K562 (cell line): ENCODE measurements around the gene TUBB1. TPM values are rescaled to one million over a fixed set of nuclear protein-coding genes. Genes with fewer than 3 reads are reported as not detected.

Experiments used
- KAT2B ChIP-seq: IDR thresholded peaks from one replicate; pipeline ENCODE4 v1.6.1; 2012; ENCODE audit warnings: low read depth, mild to moderate bottlenecking, control low read depth, inconsistent platforms, low read length, moderate library complexity
- MECOM ChIP-seq: fragments of 250-450 bp; sonication (Bioruptor Pico); IDR thresholded peaks from 2 replicates; pipeline ENCODE4 v1.8.0; 2022; ENCODE audit warnings: inconsistent platforms
- NFE2 ChIP-seq: IDR thresholded peaks from 2 replicates; pipeline ENCODE4 v1.6.1; 2014; ENCODE audit warnings: antibody characterized with exemption, low read depth
- ZFP36 ChIP-seq: fragments of 150-350 bp; IDR thresholded peaks from 2 replicates; pipeline ENCODE4 v1.6.1; 2018; ENCODE audit warnings: low read length, low read depth; ENCODE audit not compliant: partially characterized antibody
- ZNF232 ChIP-seq: sonication (generic); formaldehyde crosslinking; IDR thresholded peaks from 2 replicates; pipeline ENCODE4 v1.8.0; 2022; ENCODE audit warnings: mild to moderate bottlenecking, missing genetic modification reagents
- ZNF717 ChIP-seq: fragments of 250-450 bp; sonication (Bioruptor Pico); IDR thresholded peaks from 2 replicates; pipeline ENCODE4 v1.5.0; 2021
- polyA plus RNA-seq, 8 experiments: library from polyadenylated mRNA; depleted of rRNA in 4 of 8; stranded (reverse) in 5 of 8; unstranded in 3 of 8; fragments of >200 nt; fragmentation: Nextera tagmentation in 2 of 8; fragmentation: Illumina TruSeq in 1 of 8; extraction: Ambion mirVana in 2 of 8; extraction: Trizol in 1 of 8; gene quantifications; 2 replicates each; pipeline versions ENCODE4 v1.2.1 to v1.2.3, GENCODE V29; 2011 to 2014; ENCODE audit warnings: inconsistent platforms in 1 of 8, missing spikeins in 1 of 8
- total RNA-seq, 7 experiments: library from RNA; depleted of rRNA in 6 of 7; stranded (reverse); fragments of >200 nt in 6 of 7; fragmentation: Illumina TruSeq in 2 of 7; extraction: Trizol in 2 of 7; gene quantifications; 2 replicates each; pipeline versions ENCODE4 v1.2.1 to v1.2.3, GENCODE V29; 2011 to 2021; ENCODE audit warnings: low replicate concordance in 1 of 7
- TF ChIP-seq, protein P1 (sequence below), 3 experiments: IDR thresholded peaks in 2 of 3; conservative IDR thresholded peaks in 1 of 3; 2 replicates each; pipeline ENCODE4 v1.5.1; 2011 to 2012; ENCODE audit warnings: low read length in 3 of 3, mild to moderate bottlenecking in 3 of 3, control low read depth in 2 of 3, improper control_type of control experiment in 1 of 3, inconsistent platforms in 1 of 3, low read depth in 1 of 3, mixed read lengths in 1 of 3, moderate library complexity in 1 of 3; ENCODE audit not compliant: insufficient read depth in 2 of 3
- TF ChIP-seq, protein P2 (sequence below), 3 experiments: fragments of 200-800 bp in 1 of 3; fragments of 250-450 bp in 1 of 3; fragments of 450-650 bp in 1 of 3; sonication (Bioruptor Pico) in 1 of 3; sonication (Bioruptor generic) in 1 of 3; formaldehyde crosslinking in 1 of 3; IDR thresholded peaks; 2 replicates each; pipeline versions ENCODE4 v1.6.1 to v1.8.0; 2016 to 2022; ENCODE audit warnings: mild to moderate bottlenecking in 2 of 3, missing genetic modification characterization in 2 of 3, missing compliant biosample characterization in 1 of 3, moderate library complexity in 1 of 3
- TF ChIP-seq, protein P3 (sequence below): sonication (generic); formaldehyde crosslinking; IDR thresholded peaks from 2 replicates; pipeline ENCODE4 v1.8.0; 2023; ENCODE audit warnings: mild to moderate bottlenecking, missing genetic modification reagents
- TF ChIP-seq, protein P4 (sequence below): fragments of 450-650 bp; formaldehyde crosslinking; IDR thresholded peaks from 2 replicates; pipeline ENCODE4 v1.4.0; 2020; ENCODE audit warnings: mild to moderate bottlenecking, moderate library complexity
- TF ChIP-seq, protein P5 (sequence below): fragments of 250-450 bp; sonication (Bioruptor Pico); IDR thresholded peaks from 2 replicates; pipeline ENCODE4 v1.8.0; 2021; ENCODE audit warnings: moderate library complexity, mild to moderate bottlenecking, inconsistent platforms

TUBB1 gene
- total and polyA plus RNA-seq, 9 of the 15 experiments (the other 6 are each of a cell fraction or from before 2014, with no cell fraction given), result 1.5 to 3.9 (median 2.4) TPM

DNA sequence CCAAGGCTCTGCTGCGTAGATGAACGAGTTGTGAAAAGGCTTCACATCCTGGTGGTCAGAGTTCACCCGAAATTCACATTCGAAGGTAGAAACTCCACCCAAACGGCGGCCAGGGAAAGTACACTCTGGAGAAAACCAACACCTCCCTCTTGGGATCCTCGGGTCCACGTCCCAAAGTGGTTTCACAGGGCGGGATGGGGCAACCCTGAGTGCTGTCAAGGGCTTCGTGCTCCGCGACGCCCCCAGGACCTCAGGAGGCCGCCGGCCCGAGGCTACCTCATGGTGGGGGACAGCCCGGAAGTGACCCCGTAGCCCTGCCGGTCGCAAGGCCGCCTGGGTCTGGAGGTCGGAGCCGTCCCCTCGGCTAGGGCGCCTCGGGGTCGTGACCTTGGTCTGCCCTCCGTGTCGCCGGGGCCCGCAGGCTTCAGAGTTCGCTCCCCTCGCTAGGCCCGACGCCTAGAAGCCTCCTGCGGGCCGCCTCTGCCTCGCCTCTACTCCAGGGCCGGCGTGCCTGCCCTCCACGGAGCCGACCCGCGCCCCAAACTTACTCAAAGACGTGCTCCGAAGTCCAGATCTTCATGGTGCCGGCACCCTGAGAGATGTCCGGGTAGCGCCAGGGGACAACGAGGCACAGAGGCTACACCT is 23.0 kb downstream of the TUBB1 start, which contains the start of gene PRELID3B (continued):
- TF ChIP-seq, protein P1, sequence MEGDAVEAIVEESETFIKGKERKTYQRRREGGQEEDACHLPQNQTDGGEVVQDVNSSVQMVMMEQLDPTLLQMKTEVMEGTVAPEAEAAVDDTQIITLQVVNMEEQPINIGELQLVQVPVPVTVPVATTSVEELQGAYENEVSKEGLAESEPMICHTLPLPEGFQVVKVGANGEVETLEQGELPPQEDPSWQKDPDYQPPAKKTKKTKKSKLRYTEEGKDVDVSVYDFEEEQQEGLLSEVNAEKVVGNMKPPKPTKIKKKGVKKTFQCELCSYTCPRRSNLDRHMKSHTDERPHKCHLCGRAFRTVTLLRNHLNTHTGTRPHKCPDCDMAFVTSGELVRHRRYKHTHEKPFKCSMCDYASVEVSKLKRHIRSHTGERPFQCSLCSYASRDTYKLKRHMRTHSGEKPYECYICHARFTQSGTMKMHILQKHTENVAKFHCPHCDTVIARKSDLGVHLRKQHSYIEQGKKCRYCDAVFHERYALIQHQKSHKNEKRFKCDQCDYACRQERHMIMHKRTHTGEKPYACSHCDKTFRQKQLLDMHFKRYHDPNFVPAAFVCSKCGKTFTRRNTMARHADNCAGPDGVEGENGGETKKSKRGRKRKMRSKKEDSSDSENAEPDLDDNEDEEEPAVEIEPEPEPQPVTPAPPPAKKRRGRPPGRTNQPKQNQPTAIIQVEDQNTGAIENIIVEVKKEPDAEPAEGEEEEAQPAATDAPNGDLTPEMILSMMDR (IDR thresholded peaks at IDR 0.05 in 2 of 3, conservative IDR thresholded peaks at IDR 0.05 in 1 of 3; ENCODE audit: insufficient read depth in 2 of 3, low read depth in 1 of 3, low read length in 3 of 3), result 0 out of 6 replicates have a peak, but pooled peaks of 1 of the 3 experiments have one; percentile 6
- TF ChIP-seq KAT2B (no peak), NFE2 (no peak), ZNF717 (no peak), ZFP36 (peak; percentile 59), MECOM (CRISPR knock-in tag) (peak; percentile 45; the same call in 1 of the 2 replicates), ZNF232 (peak; percentile 91)
- TF ChIP-seq, protein P2, sequence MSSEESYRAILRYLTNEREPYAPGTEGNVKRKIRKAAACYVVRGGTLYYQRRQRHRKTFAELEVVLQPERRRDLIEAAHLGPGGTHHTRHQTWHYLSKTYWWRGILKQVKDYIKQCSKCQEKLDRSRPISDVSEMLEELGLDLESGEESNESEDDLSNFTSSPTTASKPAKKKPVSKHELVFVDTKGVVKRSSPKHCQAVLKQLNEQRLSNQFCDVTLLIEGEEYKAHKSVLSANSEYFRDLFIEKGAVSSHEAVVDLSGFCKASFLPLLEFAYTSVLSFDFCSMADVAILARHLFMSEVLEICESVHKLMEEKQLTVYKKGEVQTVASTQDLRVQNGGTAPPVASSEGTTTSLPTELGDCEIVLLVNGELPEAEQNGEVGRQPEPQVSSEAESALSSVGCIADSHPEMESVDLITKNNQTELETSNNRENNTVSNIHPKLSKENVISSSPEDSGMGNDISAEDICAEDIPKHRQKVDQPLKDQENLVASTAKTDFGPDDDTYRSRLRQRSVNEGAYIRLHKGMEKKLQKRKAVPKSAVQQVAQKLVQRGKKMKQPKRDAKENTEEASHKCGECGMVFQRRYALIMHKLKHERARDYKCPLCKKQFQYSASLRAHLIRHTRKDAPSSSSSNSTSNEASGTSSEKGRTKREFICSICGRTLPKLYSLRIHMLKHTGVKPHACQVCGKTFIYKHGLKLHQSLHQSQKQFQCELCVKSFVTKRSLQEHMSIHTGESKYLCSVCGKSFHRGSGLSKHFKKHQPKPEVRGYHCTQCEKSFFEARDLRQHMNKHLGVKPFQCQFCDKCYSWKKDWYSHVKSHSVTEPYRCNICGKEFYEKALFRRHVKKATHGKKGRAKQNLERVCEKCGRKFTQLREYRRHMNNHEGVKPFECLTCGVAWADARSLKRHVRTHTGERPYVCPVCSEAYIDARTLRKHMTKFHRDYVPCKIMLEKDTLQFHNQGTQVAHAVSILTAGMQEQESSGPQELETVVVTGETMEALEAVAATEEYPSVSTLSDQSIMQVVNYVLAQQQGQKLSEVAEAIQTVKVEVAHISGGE (CRISPR knock-in tag; IDR thresholded peaks at IDR 0.05), result peak in 1 of 3 experiments; percentile 24; a peak in 2 of 6 replicates
- TF ChIP-seq, protein P3, sequence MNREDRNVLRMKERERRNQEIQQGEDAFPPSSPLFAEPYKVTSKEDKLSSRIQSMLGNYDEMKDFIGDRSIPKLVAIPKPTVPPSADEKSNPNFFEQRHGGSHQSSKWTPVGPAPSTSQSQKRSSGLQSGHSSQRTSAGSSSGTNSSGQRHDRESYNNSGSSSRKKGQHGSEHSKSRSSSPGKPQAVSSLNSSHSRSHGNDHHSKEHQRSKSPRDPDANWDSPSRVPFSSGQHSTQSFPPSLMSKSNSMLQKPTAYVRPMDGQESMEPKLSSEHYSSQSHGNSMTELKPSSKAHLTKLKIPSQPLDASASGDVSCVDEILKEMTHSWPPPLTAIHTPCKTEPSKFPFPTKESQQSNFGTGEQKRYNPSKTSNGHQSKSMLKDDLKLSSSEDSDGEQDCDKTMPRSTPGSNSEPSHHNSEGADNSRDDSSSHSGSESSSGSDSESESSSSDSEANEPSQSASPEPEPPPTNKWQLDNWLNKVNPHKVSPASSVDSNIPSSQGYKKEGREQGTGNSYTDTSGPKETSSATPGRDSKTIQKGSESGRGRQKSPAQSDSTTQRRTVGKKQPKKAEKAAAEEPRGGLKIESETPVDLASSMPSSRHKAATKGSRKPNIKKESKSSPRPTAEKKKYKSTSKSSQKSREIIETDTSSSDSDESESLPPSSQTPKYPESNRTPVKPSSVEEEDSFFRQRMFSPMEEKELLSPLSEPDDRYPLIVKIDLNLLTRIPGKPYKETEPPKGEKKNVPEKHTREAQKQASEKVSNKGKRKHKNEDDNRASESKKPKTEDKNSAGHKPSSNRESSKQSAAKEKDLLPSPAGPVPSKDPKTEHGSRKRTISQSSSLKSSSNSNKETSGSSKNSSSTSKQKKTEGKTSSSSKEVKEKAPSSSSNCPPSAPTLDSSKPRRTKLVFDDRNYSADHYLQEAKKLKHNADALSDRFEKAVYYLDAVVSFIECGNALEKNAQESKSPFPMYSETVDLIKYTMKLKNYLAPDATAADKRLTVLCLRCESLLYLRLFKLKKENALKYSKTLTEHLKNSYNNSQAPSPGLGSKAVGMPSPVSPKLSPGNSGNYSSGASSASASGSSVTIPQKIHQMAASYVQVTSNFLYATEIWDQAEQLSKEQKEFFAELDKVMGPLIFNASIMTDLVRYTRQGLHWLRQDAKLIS (CRISPR knock-in tag), result 0 out of 2 replicates have a peak, but pooled peaks have one; percentile 20
- TF ChIP-seq, protein P4, sequence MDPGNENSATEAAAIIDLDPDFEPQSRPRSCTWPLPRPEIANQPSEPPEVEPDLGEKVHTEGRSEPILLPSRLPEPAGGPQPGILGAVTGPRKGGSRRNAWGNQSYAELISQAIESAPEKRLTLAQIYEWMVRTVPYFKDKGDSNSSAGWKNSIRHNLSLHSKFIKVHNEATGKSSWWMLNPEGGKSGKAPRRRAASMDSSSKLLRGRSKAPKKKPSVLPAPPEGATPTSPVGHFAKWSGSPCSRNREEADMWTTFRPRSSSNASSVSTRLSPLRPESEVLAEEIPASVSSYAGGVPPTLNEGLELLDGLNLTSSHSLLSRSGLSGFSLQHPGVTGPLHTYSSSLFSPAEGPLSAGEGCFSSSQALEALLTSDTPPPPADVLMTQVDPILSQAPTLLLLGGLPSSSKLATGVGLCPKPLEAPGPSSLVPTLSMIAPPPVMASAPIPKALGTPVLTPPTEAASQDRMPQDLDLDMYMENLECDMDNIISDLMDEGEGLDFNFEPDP, result no peak
- TF ChIP-seq, protein P5, sequence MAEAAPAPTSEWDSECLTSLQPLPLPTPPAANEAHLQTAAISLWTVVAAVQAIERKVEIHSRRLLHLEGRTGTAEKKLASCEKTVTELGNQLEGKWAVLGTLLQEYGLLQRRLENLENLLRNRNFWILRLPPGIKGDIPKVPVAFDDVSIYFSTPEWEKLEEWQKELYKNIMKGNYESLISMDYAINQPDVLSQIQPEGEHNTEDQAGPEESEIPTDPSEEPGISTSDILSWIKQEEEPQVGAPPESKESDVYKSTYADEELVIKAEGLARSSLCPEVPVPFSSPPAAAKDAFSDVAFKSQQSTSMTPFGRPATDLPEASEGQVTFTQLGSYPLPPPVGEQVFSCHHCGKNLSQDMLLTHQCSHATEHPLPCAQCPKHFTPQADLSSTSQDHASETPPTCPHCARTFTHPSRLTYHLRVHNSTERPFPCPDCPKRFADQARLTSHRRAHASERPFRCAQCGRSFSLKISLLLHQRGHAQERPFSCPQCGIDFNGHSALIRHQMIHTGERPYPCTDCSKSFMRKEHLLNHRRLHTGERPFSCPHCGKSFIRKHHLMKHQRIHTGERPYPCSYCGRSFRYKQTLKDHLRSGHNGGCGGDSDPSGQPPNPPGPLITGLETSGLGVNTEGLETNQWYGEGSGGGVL (CRISPR knock-in tag), result no peak
